HS-27A (cell line): Measurements from ENCODE around the gene TEAD3.

Experiments
- DNase-seq: peaks from one replicate; pipeline ENCODE4 v3.0.0-alpha.2; 2012; ENCODE audit warnings: low read depth, missing footprints

TEAD3 gene

DNA sequence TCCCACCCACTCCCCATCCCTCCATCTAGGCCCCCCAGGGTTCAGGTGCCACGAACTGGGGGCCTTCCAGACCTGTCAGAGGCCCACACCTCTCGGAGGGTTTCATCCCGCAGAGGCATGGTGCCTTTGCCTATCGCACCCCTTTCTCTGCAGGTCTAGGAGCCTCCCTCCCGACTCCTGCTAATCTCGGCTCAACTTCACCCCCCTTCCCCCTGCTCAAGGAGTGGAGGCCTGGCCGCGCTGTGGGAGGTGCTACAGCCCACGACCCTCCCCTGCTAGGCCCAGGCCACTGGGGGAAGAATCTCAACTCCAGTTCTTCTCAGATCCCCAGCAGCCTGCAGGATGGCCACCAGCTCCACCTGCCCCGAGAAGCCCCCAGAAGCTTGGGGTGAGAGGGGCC, 15.9 kb upstream of the TEAD3 start, which contains the start of gene TULP1:
Gene TULP1 (minus strand): TSS at position 157 of the 400 bp plus-strand sequence. CDS start 38 bp downstream, at position 119.
- DNase-seq: no peak

DNA sequence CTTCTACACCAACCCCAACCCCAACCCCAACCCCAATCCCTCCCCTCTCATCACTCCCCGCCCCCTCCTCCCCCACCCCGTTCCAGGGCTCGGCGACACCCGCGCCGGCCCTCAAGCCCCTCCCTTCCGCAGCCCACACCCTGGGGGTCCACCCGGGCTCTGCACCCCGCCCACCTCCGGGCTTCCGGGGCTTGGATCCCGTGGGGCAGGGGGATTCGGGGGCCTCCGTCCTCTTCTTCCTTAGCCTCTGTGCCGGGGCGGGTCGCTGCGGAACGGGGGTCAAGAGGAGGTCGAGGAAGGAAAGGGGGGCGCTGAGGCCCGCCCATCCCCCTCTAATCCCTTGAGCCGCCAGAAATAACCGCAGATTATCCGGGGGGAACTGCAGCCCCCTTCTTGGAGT, 15.1 kb upstream of the TEAD3 start:
- no peak for DNase-seq

DNA sequence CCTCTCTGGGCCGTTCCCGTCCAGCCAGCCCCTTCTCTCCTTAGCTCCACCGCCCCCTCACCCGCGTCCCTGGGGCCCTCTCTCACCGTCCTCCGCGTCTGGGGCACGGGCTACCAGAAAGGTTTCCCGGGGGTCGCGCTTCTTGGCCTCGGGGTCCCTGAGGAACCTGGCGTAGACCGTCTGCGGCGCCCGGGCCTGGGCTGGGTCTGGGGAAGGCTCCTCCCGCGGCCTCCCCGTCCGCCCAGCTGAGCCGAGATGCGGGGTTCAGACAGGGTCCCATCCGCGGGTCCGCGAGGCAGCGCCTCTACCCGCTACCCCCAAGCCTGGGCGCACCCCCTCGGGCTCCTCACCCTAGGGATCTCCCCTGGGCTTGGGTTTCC, 14.7 kb upstream of the TEAD3 start:
- no peak for DNase-seq

DNA sequence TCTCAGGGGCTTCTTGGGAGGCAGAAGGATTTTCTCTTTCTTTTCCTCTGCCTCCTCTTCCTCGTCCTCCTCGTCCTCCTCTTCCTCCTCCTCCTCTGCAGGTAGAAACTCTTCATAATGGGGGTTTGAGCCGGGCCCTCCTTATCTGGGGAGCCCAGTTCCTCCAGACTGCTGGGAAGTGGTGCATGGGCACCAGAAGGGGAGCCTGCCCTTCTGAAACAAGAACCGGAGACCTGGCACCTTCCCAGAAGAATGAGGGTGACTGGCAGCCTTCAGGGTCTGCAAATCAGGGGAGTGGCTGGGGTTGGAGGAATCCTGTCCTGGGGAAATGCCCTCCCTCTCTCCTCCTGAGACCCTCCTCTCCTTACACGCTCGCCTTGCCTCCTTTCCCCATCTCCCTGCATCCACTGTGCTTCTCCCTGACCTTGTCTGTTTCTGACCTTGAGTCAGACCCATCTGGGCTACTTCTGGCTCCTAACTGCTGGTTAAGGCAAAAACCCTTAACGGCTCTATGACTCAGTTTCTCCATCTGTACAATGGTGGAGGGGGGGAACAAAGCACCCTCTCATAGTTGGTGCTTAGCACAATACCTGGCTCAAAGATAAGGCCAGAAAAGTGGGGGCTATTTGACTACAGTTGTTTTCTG, 14.2 kb upstream of the TEAD3 start:
- no peak for DNase-seq

DNA sequence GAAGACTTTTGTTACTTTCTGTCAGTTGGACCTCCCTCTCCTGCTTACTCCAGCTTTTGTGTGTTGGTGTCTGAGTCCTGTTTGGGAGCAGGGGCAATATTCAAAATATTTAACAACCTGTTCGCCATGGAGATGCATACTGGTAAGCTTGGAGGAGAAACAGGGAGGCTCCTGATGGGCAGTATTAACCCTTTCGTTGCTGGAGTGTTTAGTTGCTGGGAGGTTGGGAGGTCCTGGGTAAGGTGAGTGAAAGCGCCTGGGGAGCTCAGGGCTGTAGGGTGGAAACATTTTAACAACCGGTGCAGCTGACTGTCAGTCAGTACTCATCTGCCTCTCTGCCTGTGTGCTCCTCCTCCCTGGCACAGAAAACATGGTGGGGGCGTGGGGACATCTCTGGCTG, 11.7 kb upstream of the TEAD3 start:
- DNase-seq: no peak

DNA sequence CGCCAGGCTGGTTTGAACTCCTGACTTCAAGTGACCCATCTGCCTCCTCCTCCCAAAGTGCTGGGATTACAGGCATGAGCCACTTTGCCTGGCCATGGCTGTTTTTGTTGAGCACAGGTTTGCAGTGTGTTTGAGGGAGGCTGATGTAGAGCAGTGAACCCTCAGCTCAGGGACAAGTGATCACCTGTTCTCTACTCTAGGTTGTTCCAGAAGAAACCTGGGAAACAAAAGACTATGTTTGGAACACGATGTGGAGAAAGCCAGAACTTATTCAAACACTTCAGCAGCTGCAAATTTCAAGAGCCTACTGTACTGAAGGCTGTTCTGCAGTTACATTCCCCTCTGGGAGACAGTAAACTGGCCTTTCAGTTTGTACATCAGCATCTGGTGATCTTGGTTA, 11.1 kb upstream of the TEAD3 start:
- no peak for DNase-seq

DNA sequence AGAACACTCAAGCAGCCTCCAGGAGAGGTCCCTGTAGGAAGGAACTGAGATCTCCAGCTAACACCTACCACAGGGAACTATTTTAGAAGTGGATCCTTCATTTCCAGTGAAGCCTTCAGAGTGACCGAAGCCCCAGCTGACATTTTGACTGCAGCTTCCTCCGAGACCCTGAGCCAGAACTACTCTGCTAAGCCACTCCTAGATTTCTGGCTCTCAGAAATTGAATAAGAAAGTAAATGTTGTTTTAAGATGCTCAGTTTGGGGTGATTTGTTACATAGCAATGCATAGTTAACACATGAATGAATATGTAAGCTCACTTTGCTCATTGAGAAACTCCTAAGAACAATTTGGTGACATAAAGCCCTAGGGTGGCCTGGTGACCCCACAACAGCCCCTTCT, 10.3 kb upstream of the TEAD3 start:
- DNase-seq: no peak

DNA sequence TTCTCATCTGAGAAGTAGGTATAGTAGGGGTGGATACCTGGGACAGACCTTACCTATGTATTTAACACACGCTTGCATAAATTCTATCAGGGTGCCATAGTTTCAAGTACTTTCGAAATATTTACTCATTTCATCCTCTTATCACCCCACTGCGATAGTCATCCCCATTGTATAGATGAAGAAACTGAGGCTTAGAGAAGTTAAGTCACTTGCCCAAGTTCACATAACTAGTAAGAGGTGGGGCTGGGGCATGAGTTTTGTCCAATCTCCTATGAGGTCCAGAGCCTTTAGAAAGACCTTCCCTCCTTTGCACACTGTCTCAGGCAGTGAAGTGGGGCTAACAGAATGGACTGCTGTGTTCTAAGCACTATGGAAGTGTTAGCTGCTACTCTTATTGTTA, 9.7 kb upstream of the TEAD3 start:
- DNase-seq: no peak

DNA sequence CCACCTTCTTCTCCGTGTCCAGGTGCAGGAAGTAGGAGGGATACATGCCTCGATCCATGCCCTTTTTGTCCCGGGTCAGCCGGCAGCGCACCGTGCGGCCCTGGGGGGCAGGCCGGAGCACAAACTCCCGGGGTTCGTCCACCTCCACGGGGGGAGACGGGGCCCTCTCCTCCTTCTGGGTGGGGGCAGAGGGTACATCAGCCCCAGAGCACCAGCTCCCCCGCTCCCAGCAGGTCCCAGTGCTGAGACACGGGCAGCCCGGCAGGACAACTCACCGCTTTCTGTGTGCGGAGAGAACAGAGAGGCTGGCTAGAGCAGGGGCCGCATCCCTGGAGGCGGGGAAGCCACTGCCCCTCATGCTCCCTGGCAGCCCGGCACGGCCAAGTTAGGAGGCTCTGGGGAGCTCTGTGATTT, 9.1 kb upstream of the TEAD3 start:
- DNase-seq: no peak

DNA sequence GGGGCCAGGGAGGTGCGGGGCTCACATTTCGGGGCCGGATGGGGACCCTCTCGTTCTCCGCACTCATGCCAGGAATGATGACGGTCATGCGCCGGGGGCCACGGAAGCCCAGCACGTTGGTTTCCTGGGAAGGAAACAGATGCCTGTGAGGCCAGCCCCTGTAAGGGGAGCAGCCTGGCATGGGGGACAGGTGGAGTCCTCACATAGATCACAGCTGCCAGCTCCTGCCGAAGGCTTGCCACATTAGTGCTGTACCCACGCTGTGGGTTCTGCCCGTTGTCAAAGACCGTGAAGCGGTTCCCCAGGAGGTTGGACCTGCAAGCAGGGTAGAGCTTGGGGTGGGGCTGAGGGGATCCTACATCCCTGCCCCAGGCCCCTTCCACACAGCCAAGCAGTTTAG, 6.7 kb upstream of the TEAD3 start:
- no peak for DNase-seq

DNA sequence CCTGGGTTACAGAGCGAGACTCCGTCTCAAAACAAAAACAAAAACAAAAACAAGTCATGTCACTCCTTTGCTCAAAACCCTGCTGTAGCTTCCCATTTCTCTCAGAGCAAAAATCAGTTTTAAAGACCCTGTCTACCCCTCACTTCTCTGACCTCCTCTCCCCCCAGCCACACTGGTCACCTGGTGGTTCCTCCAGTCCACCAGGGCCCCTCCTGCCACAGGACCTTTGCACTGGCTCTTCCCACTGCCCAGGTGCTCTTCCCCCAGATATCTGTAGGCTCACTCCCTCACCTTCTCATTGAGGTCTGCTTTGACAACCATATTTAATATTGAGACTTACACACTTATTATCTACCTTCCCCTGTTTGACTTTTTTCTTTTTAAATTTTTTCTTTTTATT, 4.9 kb upstream of the TEAD3 start:
- DNase-seq: no peak

DNA sequence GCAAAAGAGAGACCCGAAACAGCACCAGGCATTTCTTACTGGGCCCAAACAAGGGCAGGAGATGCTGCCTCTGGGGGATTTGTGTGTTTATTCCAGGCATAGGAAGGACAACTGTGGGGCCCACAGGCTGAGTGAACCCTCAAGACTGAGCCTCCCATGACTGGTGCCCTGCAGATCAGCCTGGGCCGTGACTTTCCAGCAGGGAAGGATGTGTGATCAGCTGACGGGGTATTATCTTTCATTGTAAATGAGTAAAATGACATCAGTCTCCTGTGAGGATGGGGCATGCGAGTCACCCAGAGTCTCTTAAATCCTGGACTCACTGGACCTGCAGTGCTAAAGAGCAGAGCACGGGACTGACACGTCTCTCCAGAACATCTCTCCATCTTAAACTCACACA, 3.9 kb upstream of the TEAD3 start:
- DNase-seq: no peak

DNA sequence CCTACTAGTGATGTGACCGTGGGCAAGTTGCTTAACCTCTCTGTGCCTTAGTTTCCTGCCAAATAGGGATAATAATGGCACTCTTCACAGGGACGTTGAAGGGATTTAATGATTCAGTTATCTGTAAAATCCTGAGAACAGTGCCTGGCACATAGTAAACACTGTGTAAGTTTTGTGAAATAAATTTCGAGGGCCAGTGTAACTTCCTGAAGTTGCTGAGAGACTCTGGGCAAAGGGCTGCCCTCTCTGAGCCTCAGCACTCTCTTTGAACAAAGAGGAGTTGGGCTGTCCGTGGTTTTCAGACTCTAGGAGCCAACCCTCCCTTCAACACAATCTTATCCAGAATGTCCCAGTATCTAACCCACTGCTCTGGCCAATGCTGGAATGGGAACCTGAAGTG, 2.5 kb upstream of the TEAD3 start:
- no peak for DNase-seq

DNA sequence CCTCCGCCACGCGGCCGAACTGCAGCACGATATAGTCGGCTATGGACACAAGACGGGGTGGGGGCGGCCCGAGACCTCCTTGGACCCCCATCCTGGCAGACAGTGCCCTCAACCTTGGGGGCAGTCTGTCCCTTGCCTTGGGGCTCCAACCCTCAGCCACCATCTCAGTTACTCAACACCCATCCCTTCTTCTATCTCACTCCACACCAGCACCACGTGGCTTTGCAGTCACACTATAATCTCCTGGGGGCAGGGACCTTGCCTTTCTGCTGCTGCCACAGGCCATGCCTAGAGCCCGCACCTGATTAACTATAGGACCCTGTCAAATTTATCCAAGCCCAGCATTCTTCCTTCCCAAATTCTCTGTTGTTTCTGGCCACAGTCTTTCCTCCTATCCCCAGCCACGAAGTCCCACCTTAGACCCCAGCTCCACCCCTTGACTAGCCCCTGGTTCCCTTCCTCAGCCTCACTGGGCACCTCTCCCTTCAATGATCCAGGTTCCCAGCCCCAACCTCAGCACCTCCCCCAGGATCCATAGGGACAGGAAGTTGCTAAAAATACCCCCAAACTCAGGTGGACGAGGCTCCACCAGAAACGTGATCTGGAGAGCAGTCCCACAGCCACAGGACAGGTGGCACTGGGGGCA, 1.7 kb upstream of the TEAD3 start:
- DNase-seq: no peak

DNA sequence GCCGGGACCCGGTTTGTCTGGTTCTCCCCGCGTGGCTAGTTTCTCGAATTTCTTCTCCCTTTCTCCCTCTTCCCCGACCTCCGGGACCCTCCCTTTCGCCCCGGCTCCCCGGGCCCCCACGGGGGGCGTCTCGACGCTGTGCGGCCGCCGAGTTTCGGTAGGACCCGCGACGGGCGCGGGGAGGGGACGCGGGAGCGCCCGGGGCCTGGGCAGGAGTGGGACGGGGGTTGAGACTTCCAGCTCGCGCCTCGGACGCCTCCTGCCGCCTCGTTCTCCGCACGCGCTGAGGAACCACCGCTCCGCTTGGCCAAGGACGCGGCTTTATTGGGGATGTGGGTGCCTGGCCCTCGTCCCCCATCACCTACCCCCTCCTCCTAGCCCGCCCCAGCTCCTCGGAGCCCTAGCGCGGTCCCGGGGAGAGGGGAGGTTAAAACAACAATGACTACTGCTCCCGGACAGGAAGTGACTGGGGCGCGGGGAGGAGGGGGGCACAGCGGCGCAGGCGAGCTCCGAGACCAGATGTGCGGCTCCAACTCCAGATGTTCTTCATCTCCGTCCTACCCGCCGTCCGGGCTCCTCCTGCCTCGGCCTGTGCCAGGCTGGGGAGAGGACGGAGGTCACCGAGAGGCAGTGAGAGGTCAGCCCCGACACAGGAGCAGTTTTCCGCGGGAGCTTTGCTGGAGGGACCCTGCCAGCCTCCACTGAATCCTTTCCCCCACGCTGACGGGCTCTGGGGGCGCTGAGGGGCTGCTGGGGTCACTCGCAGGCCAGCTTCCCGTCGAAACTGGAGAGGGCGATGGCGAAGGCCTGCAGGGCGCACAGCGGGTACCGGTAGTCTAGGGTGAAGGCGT, 917 bp upstream of the TEAD3 start:
- no peak for DNase-seq

DNA sequence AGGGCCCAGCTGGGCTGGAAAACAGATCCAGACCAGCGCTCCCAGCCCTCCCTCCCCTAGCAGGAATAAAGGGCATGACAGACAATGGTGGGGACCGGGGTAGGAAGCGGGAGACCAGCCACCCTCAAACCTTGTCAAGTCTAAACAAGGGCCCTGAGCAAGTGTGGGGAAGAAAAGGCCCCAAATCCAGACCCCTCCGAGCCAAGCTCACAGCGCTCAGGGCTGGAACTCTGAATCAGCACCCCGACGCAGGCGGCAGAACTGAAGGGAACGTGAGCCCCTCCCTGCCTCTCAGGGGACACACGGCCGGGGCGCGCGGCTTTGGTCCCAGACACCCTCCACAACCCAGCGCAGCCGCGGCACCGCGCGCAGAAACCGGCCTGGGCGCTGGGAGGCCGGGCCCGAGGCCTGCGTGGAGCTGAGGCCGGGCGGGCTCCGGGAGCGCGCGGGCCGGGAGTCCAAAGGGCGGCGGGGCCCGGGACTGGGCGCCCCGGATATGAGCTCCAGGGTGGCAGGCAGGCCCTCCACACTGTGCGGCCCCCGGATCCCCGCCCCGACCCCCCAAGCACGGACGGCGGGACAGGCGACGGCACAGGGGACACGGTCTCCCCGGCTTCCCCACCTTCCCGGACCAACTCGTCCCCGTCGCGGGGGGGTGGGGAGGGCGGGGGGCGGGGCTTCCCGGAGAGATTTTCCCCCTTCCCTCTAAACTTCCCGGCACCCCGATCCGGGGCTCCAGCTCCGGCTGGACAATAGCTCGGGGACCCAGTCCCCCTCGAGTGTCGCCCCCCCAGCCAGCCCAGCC, 641 bp downstream of the TEAD3 start:
- no peak for DNase-seq

DNA sequence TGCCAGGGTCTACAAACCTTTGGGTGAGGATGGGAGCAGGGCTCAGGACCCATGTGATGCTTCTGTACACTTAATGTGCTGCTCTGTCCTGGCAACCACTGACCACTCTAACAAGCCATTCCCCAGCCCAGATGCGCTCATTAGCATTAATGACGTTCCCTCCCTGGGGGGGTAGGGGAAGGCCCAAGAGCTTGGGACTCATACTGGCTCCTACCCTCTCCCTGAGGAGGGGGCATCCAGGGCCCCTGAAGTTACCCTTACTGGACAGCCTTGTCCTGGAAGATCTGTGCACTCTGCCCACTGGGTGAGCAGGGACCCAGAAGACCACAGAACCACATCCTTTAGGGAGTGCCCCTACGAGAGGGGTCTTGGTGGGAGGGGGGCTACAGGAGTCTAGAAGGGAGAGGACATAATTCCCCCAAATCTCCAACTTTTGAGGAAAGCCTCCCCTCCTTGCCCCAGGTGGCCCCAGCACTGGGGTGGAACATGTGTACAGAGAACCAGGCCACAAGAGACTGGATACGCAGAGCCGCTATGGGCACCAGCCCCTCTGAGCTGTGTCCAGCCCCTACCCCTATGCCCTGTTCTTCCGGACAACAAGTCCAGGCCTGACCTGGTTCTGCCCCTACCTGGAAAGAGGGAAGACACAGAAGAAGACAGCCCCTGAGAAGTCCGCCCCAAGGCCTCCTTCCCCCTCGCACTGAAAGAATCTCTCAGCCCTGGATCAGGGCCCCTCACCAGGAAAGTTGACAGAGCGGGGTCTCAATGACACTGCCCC, 1.4 kb downstream of the TEAD3 start:
- DNase-seq: no peak

DNA sequence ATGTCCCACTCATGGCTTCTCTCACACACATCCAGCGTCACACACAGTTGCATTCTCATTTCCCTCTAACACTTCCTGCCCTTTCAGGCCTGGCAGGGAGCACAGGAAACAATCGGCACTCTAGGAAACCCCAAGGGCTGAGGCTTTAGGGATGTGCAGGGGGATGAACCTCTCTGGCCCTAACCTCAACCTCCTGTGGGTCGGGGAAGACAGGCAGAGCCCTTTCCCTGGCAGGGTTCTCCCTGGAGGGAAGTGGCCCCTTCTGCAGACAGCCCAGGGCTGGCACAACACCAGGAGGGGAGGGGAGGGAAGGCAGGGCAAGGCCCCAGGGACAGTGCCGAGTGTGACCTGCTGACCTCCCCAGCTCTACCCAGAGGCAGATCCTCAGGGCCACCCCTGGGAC, 2.7 kb downstream of the TEAD3 start:
- no peak for DNase-seq

DNA sequence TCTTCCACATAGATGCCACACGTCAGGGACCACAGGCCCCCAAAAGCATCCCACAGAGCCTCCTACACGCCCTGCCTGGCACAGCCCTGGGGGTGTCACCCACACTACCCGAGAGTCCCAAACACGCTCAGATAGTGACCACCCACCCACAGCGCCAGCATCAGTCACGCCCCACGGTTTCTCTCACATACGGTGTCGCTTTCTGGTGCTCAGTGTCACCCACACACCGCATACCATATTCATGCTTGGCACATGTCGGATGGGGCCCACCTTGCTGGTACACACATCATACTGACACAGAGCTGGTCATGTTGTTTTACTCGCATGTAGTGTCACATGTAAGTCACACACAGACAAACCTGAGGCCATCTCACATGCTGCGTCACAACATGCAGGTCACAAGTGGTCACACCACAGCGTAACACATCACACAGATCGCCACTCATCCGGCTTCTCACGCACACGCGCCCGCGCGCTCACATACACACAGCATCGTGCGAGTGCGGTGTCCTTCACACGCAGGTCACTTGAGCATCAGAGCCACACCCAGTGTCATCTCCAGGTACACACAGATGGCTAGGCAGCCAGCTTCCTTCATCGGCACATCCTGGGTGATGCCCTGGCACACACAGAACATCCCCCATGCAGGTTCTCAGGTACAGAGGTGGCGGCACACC, 3.4 kb downstream of the TEAD3 start:
- DNase-seq: no peak

DNA sequence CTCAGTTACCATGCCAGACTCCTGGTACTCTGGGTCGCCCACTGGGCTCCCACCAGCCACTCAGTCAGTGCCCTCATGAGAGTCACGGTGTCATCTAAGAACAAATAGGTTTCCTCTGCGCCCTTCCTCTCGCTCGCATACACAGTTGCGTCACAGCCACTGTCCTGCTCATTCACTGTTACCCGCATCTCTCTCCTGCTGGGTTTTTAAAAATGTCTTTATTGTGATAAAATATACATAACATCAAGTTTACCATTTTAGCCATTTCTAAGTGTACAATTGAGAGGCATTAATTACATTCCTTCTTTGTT, 4.0 kb downstream of the TEAD3 start:
- no peak for DNase-seq

DNA sequence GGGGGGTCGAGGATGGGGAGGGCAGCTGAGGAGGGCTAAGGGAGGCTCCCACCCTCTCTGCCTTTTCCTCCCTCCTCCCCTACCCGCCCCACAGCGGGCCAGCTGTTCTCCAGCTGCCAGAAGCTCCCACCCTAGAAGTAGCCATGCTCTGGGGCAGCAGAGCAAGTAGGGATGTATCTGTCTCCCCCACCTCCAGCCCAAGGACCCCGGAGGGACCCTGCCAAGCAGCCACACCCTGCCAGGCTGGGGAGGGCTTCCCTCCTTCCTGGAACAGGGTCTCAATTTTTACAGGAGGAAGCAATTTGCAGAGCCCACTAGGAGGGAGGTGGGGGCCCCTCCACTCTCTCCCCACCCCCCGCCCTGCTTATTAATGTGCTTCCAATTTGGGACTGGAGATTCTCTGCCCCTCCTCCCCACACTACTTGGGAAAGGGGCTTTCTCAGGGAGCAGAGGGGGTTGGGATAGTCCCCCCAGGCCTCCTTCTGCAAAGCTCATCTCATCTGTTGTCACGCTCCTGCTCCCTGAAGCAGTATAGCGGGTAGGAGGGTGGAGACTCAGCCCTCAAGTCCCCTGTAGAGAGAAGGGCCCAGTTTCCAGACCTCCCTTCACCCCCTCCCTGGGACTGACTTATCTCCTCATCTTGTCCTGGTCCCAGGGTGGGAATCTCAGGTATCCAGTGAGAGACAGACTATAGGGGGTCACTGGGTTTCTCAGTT, 4.5 kb downstream of the TEAD3 start:
- no peak for DNase-seq
